Activated naive CD4-positive, alpha-beta T cell treated with anti-CD3 and anti-CD28 coated beads for 36 hours (primary cell): ENCODE measurements around the gene ELP2. TPM values are rescaled to one million over a fixed set of nuclear protein-coding genes. Genes with fewer than 3 reads are reported as not detected.

ENCODE experiments used
- CTCF ChIA-PET: fragments of 350-600 bp; sonication (Branson Sonifier 250); formaldehyde crosslinking; loops from one replicate; lab custom pipeline; 2021; ENCODE audit warnings: antibody characterized with exemption; lab: Charles Lee
- DNase-seq: peaks from one replicate; pipeline ENCODE4 v3.0.0-alpha.2; 2020
- H3K27ac Mint-ChIP-seq: one replicate; pipeline ENCODE4 v1.8.0; 2021; ENCODE audit warnings: mild to moderate bottlenecking, mixed read lengths
- H3K27me3 Mint-ChIP-seq: one replicate; pipeline ENCODE4 v1.8.0; 2021; ENCODE audit warnings: low read depth, mixed read lengths
- H3K36me3 Mint-ChIP-seq: one replicate; pipeline ENCODE4 v1.8.0; 2021; ENCODE audit warnings: low read depth, mixed read lengths
- H3K4me1 Mint-ChIP-seq: one replicate; pipeline ENCODE4 v1.8.0; 2021; ENCODE audit warnings: low read depth, mixed read lengths
- H3K4me3 Mint-ChIP-seq: one replicate; pipeline ENCODE4 v1.8.0; 2021; ENCODE audit warnings: mild to moderate bottlenecking, moderate library complexity, mixed read lengths
- H3K9me3 Mint-ChIP-seq: one replicate; pipeline ENCODE4 v1.8.0; 2021; ENCODE audit warnings: mixed read lengths
- intact Hi-C: fragments of 100-400 bp; cut with micrococcal nuclease; formaldehyde crosslinking; loops from one replicate; pipeline ENCODE4 v1.15.1; 2023
- total RNA-seq, 2 experiments: library from RNA; stranded (reverse); gene quantifications; one replicate each; pipeline ENCODE4 v1.2.3, GENCODE V29; 2021

Gene ELP2
- total RNA-seq, 2 experiments from 2014 or later = 90.1 to 92.0 TPM

DNA sequence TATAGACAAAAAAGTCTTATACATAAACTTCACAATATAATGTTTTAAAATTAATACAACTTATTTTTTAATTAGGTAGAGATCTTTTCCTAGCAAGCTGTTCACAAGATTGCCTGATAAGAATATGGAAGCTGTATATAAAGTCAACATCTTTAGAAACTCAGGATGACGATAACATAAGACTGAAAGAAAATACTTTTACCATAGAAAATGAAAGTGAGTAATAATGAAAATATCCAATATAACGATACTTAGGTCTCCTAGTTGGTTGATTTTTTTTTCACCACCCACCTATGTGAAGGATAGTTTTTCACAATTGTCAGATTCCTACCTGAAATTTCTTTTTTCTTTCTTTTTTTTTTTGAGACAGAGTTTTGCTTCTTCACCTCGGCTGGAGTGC, 13.1 kb downstream of the ELP2 start:
- DNase-seq = no peak
- H3K27ac Mint-ChIP-seq = no peak overlapping the region
- CTCF ChIA-PET = interaction anchor here (0.7 to 1.0 kb wide), 2 partner anchors 12 to 102 kb away, joined by 3 to 4 read pairs; no protein-coding TSS in a partner anchor

GRCh38 chr18:36143391-36143790, 13.7 kb downstream of the ELP2 start:
- Mint-ChIP-seq H3K4me1 (peaks cover 7% of the 10 kb centered on the region), H3K9me3 (no peaks in the 10 kb centered on the region), H3K27me3 (no peaks in the 10 kb centered on the region), H3K4me3 (no peak overlapping the region), H3K27ac (no peak overlapping the region), H3K36me3 (peaks cover 32% of the 10 kb centered on the region)
- intact Hi-C loops = no loop called here
- no peak for DNase-seq
- CTCF ChIA-PET = no interaction called here

More for the DNA sequence above, 13.1 kb downstream of the ELP2 start:
- Mint-ChIP-seq H3K4me1 (peaks cover 7% of the 10 kb centered on the region), H3K27me3 (no peaks in the 10 kb centered on the region), H3K9me3 (no peaks in the 10 kb centered on the region), H3K4me3 (no peak overlapping the region), H3K36me3 (peaks cover 31% of the 10 kb centered on the region)
- intact Hi-C loops = loop anchor here (1.0 kb wide), 1 partner anchor 10 kb away; no protein-coding TSS in a partner anchor

- Mint-ChIP-seq H3K4me1 (peaks cover 2% of the 10 kb centered on the region), H3K27me3 (no peaks in the 10 kb centered on the region), H3K36me3 (peaks cover 39% of the 10 kb centered on the region), H3K27ac (peak overlapping the region; percentile 17), H3K4me3 (no peak overlapping the region), H3K9me3 (no peaks in the 10 kb centered on the region)
- no peak for DNase-seq
- intact Hi-C loops = no loop called here
- CTCF ChIA-PET = no interaction called here
Measured at GRCh38 chr18:36149514-36150289, 20.0 kb downstream of the ELP2 start.

DNA sequence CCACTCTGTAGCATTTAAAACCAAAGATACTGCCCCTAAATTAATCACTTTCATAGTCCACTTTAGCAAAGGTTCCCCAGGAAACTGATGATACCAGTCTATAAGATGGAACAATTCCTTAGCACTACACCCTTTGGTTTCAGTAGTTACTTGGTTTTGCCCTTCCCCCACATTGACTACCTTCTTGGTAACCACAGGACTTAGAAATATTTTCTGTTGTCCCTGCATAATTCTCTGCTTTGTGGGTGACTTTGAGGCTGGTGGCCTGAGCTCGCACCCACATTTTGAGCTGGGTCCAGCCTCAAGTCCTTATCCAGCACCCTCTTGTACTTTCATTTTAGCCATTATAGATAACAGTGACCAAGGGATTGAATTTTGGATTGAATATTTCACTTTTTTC, 23.1 kb downstream of the ELP2 start:
- CTCF ChIA-PET = interaction anchor here (0.6 to 0.8 kb wide), 2 partner anchors 57 to 135 kb away, joined by 3 read pairs; no protein-coding TSS in a partner anchor
- H3K36me3 Mint-ChIP-seq = peaks cover 38% of the 10 kb centered on the region
- no peak for DNase-seq
- no peak overlapping the region for H3K27ac Mint-ChIP-seq
- intact Hi-C loops = no loop called here
- peaks cover 6% of the 10 kb centered on the region for H3K4me1 Mint-ChIP-seq
- no peak overlapping the region for H3K4me3 Mint-ChIP-seq
- H3K9me3 Mint-ChIP-seq = no peaks in the 10 kb centered on the region
- no peaks in the 10 kb centered on the region for H3K27me3 Mint-ChIP-seq

DNA sequence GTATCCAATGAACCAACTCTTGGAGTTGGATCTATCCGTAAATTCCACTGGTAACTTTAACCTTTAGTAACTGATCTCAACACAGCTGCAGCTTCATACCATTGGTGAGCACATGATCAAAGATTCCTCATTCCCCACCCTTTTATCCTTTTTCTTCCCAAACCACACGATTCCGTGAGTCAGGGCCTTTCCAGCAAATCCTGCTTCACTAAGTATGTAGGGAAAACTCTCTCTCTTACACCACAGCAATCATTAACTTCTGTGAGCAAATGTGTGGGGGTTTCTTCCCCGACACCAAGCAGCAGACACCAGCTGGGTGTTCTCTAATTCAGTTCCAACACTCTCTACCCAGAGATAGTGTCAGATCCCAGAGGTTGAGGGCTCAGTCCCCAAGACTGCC, 23.5 kb downstream of the ELP2 start:
- Mint-ChIP-seq H3K9me3 (no peaks in the 10 kb centered on the region), H3K4me3 (no peak overlapping the region), H3K27ac (no peak overlapping the region), H3K4me1 (peaks cover 8% of the 10 kb centered on the region), H3K36me3 (peaks cover 41% of the 10 kb centered on the region), H3K27me3 (no peaks in the 10 kb centered on the region)
- no peak for DNase-seq
- CTCF ChIA-PET = interaction anchor here (0.6 to 0.8 kb wide), 2 partner anchors 57 to 135 kb away, joined by 3 read pairs; no protein-coding TSS in a partner anchor
- intact Hi-C loops = no loop called here

GRCh38 chr18:36153771-36154170, 24.1 kb downstream of the ELP2 start:
- no peaks in the 10 kb centered on the region for H3K27me3 Mint-ChIP-seq
- CTCF ChIA-PET = interaction anchor here (0.6 to 0.8 kb wide), 2 partner anchors 58 to 136 kb away, joined by 3 read pairs; no protein-coding TSS in a partner anchor
- H3K27ac Mint-ChIP-seq = no peak overlapping the region
- no peak overlapping the region for H3K4me3 Mint-ChIP-seq
- no peaks in the 10 kb centered on the region for H3K9me3 Mint-ChIP-seq
- DNase-seq = no peak
- H3K4me1 Mint-ChIP-seq = peaks cover 12% of the 10 kb centered on the region
- H3K36me3 Mint-ChIP-seq = peaks cover 44% of the 10 kb centered on the region
- intact Hi-C loops = no loop called here

DNA sequence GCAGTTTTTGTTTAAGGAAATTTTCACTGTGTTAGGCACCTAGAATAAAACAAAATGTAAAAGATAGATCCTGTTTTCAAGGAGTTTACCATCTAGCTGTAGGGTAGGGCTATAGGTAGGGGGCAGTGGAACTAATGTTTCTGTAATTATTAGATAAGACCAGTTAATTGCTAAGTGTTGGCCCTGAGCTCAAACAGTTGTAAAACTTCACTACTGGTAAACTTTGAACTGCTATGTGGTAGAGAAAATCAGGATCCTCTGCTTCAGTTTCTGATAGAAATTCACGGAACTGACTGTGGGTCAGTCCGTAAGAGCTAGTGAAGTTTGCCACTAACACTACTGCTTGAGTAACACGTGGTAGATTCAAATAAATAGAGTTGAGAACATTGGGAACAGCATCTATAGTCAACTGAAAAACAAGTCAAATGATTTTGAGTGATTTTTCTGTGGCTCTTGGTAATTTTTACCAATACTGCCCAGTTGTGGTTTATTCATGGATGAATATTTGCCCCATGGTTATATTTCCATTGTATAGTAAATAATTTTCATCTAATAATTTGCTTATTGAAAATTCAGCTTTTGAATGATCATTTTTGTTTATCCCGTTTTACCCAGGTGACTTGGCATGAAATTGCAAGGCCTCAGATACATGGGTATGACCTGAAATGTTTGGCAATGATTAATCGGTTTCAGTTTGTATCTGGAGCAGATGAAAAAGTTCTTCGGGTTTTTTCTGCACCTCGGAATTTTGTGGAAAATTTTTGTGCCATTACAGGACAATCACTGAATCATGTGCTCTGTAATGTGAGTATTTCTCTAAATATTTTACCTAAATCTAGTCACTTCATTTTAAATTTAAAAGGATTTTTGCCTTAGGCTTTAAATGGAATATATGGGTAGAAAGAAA, 26.4 kb downstream of the ELP2 start:
- no peak for DNase-seq
- intact Hi-C loops = no loop called here
- Mint-ChIP-seq H3K27me3 (no peaks in the 10 kb centered on the region), H3K4me3 (no peak overlapping the region), H3K36me3 (peaks cover 43% of the 10 kb centered on the region), H3K9me3 (no peaks in the 10 kb centered on the region), H3K4me1 (peaks cover 20% of the 10 kb centered on the region), H3K27ac (no peak overlapping the region)
- CTCF ChIA-PET = interaction anchor here (0.7 to 1.4 kb wide), 2 partner anchors 8 to 11 kb away, joined by 3 read pairs; no protein-coding TSS in a partner anchor

- H3K36me3 Mint-ChIP-seq = peaks cover 52% of the 10 kb centered on the region
- CTCF ChIA-PET = interaction anchor here (0.6 to 0.8 kb wide), 2 partner anchors 12 to 62 kb away, joined by 3 read pairs; no protein-coding TSS in a partner anchor
- H3K27me3 Mint-ChIP-seq = no peaks in the 10 kb centered on the region
- intact Hi-C loops = no loop called here
- H3K4me3 Mint-ChIP-seq = no peak overlapping the region
- H3K4me1 Mint-ChIP-seq = peaks cover 19% of the 10 kb centered on the region
- no peaks in the 10 kb centered on the region for H3K9me3 Mint-ChIP-seq
- DNase-seq = no peak
- no peak overlapping the region for H3K27ac Mint-ChIP-seq
Measured at GRCh38 chr18:36157441-36157840, 27.7 kb downstream of the ELP2 start.

- peaks cover 46% of the 10 kb centered on the region for H3K36me3 Mint-ChIP-seq
- no peaks in the 10 kb centered on the region for H3K9me3 Mint-ChIP-seq
- intact Hi-C loops = no loop called here
- no peak overlapping the region for H3K4me3 Mint-ChIP-seq
- CTCF ChIA-PET = interaction anchor here (0.8 kb wide), 2 partner anchors 8 to 13 kb away, joined by 3 read pairs; no protein-coding TSS in a partner anchor
- H3K27me3 Mint-ChIP-seq = no peaks in the 10 kb centered on the region
- H3K27ac Mint-ChIP-seq = no peak overlapping the region
- peaks cover 19% of the 10 kb centered on the region for H3K4me1 Mint-ChIP-seq
- DNase-seq = no peak
Measured at GRCh38 chr18:36158266-36158867, 28.7 kb downstream of the ELP2 start.

GRCh38 chr18:36160959-36161371, 31.3 kb downstream of the ELP2 start:
- peaks cover 19% of the 10 kb centered on the region for H3K4me1 Mint-ChIP-seq
- H3K9me3 Mint-ChIP-seq = no peaks in the 10 kb centered on the region
- H3K27me3 Mint-ChIP-seq = no peaks in the 10 kb centered on the region
- CTCF ChIA-PET = interaction anchor here (0.6 to 1.7 kb wide), 3 partner anchors 37 to 502 kb away, joined by 3 to 5 read pairs (median 4); no protein-coding TSS in a partner anchor
- peaks cover 53% of the 10 kb centered on the region for H3K36me3 Mint-ChIP-seq
- H3K4me3 Mint-ChIP-seq = no peak overlapping the region
- no peak for DNase-seq
- H3K27ac Mint-ChIP-seq = peak overlapping the region; percentile 31
- intact Hi-C loops = loop anchor here (5.0 kb wide), 1 partner anchor 34 kb away; the partner anchor contains the start of genes ELP2 and SLC39A6

DNA sequence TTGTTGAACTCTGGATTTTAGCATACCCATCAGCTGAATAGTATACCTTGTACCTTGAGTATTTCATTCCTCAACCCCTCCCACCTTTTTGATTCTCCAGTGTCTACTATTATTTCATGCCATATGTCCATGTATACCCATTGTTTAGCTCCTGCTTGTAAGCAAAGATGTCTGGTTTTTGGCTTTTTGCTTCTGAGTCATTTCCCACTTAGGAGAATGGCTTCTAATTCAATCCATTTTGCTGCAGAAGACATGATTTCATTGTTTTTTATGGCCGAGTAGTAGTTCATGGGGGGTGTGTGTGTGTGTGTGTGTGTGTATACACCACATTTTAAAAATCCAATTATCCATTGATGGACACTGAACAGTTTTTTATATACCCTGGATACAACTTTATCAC, 33.3 kb downstream of the ELP2 start:
- no peak for DNase-seq
- H3K4me1 Mint-ChIP-seq = peaks cover 16% of the 10 kb centered on the region
- no peak overlapping the region for H3K4me3 Mint-ChIP-seq
- no peaks in the 10 kb centered on the region for H3K27me3 Mint-ChIP-seq
- CTCF ChIA-PET = no interaction called here
- intact Hi-C loops = loop anchor here (5.0 kb wide), 1 partner anchor 36 kb away; the partner anchor contains the start of genes ELP2 and SLC39A6
- peaks cover 53% of the 10 kb centered on the region for H3K36me3 Mint-ChIP-seq
- H3K9me3 Mint-ChIP-seq = no peaks in the 10 kb centered on the region
- H3K27ac Mint-ChIP-seq = no peak overlapping the region
